HepG2 (cell line): ENCODE results near the gene ZNF341. TPM values are rescaled to one million over a fixed set of nuclear protein-coding genes. Genes with fewer than 3 reads are reported as not detected.

Source experiments
- BHLHE40 ChIP-seq: IDR thresholded peaks from 2 replicates; pipeline ENCODE4 v1.6.1; 2011; ENCODE audit warnings: low read length, improper control_type of control experiment
- CCAR2 ChIP-seq: fragments of 200-400 bp; formaldehyde crosslinking; optimal IDR thresholded peaks from 2 replicates; pipeline ENCODE3; 2018; ENCODE audit warnings: low read depth, mild to moderate bottlenecking, low read length, moderate library complexity
- DDIT3 ChIP-seq: sonication (generic); formaldehyde crosslinking; IDR thresholded peaks from 2 replicates; pipeline ENCODE4 v1.4.0; 2020; ENCODE audit warnings: mild to moderate bottlenecking, missing genetic modification reagents
- DPF2 ChIP-seq: sonication (generic); formaldehyde crosslinking; IDR thresholded peaks from 2 replicates; pipeline ENCODE4 v1.4.0; 2020; ENCODE audit warnings: mild to moderate bottlenecking, low read depth, missing genetic modification reagents, borderline replicate concordance
- EP300 ChIP-seq, 3 experiments: sonication (generic) in 1 of 3; formaldehyde crosslinking in 1 of 3; IDR thresholded peaks; 2 replicates each; pipeline versions ENCODE4 v1.5.1 to v1.6.1; 2011 to 2020; ENCODE audit warnings: low read depth in 2 of 3, low read length in 2 of 3, borderline replicate concordance in 1 of 3, improper control_type of control experiment in 1 of 3, mild to moderate bottlenecking in 1 of 3, missing genetic modification reagents in 1 of 3, moderate library complexity in 1 of 3
- HNF1B ChIP-seq: sonication (generic); formaldehyde crosslinking; IDR thresholded peaks from 2 replicates; pipeline ENCODE4 v1.5.1; 2020; ENCODE audit warnings: mild to moderate bottlenecking, moderate library complexity, missing genetic modification reagents
- MNT ChIP-seq: fragments of 450-650 bp; IDR thresholded peaks from 2 replicates; pipeline ENCODE4 v1.6.1; 2016
- RARG ChIP-seq: sonication (generic); formaldehyde crosslinking; IDR thresholded peaks from 2 replicates; pipeline ENCODE4 v1.4.0; 2020; ENCODE audit warnings: low read depth, mild to moderate bottlenecking, missing genetic modification reagents
- SNAI1 ChIP-seq: sonication (generic); formaldehyde crosslinking; IDR thresholded peaks from 2 replicates; pipeline ENCODE4 v1.5.0; 2020; ENCODE audit warnings: mild to moderate bottlenecking, missing genetic modification reagents, borderline replicate concordance
- ZBTB49 ChIP-seq: sonication (generic); formaldehyde crosslinking; IDR thresholded peaks from 2 replicates; pipeline ENCODE4 v1.4.0; 2020; ENCODE audit warnings: missing genetic modification reagents, borderline replicate concordance
- ZFP36L2 ChIP-seq: sonication (generic); formaldehyde crosslinking; IDR thresholded peaks from 2 replicates; pipeline ENCODE4 v1.4.0; 2020; ENCODE audit warnings: missing genetic modification reagents
- ZNF251 ChIP-seq: sonication (generic); formaldehyde crosslinking; IDR thresholded peaks from 2 replicates; pipeline ENCODE4 v1.9.0; 2021; ENCODE audit warnings: mild to moderate bottlenecking, missing genetic modification reagents
- ZNF761 ChIP-seq: sonication (generic); formaldehyde crosslinking; conservative IDR thresholded peaks from 2 replicates; pipeline ENCODE4 v1.4.0; 2020; ENCODE audit warnings: mild to moderate bottlenecking, missing genetic modification reagents
- polyA plus RNA-seq, 8 experiments: library from polyadenylated mRNA; depleted of rRNA in 3 of 8; stranded (reverse) in 7 of 8; unstranded in 1 of 8; fragments of >200 nt; fragmentation: Illumina TruSeq in 4 of 8; extraction: Trizol in 4 of 8; gene quantifications; 2 replicates each; pipeline versions ENCODE4 v1.2.1 to v1.2.3, GENCODE V29; 2011 to 2016; ENCODE audit warnings: low read depth in 4 of 8, missing spikeins in 1 of 8, mixed read lengths in 1 of 8; ENCODE audit not compliant: insufficient read depth in 1 of 8
- total RNA-seq, 5 experiments: library from RNA; depleted of rRNA; stranded (reverse); fragments of >200 nt; fragmentation: Illumina TruSeq; extraction: Trizol; gene quantifications; 2 replicates each; pipeline ENCODE4 v1.2.3, GENCODE V29; 2016; ENCODE audit warnings: low read depth in 1 of 5
- TF ChIP-seq, protein P1 (sequence below): sonication (generic); formaldehyde crosslinking; conservative IDR thresholded peaks from 2 replicates; pipeline ENCODE4 v1.4.0; 2020; ENCODE audit warnings: mild to moderate bottlenecking, missing genetic modification reagents, moderate library complexity
- TF ChIP-seq, protein P2 (sequence below): sonication (generic); formaldehyde crosslinking; IDR thresholded peaks from 2 replicates; pipeline ENCODE4 v1.5.0; 2020; ENCODE audit warnings: missing genetic modification reagents

Gene ZNF341
- total and polyA plus RNA-seq, 2 of the 13 experiments (the other 11 are each of a cell fraction or from before 2014, with no cell fraction given), result 1.1 to 2.2 TPM

DNA sequence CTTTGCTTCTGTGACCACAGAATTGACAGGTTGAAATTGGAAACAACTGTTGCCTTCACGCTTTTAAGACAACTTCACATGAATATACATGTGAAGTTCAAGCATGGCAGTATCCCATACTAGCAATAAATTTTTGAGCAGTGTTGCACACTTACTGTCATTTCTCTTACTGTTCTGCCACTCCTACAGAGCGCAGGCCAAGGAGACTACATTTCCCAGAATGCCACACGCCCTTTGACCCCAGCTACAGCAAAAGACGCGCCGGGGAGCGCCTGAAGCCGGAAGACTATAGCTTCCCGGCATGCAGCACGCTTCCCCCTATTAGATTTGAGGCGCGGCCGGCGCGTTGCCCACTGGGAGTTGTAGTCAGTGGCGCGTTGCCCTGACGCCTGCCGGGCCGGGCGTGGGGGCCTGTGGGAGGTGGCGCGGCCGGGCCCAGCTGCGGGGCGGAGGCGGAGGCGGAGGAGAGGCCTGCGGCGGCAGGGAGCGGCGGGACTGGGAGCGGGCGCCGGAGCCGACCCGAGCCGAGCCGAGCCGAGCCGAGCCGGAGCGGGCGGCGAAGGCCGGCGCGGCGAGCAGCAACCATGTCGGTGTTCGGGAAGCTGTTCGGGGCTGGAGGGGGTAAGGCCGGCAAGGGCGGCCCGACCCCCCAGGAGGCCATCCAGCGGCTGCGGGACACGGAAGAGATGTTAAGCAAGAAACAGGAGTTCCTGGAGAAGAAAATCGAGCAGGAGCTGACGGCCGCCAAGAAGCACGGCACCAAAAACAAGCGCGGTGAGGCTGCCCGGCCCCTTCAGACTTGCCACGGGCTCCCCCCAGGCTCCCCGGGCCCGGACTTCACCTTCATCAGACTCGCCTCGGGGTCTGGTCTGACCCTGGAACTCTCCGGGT, 79.3 kb downstream of the ZNF341 start, which contains the start of gene CHMP4B (continued):
- TF ChIP-seq, protein P1, sequence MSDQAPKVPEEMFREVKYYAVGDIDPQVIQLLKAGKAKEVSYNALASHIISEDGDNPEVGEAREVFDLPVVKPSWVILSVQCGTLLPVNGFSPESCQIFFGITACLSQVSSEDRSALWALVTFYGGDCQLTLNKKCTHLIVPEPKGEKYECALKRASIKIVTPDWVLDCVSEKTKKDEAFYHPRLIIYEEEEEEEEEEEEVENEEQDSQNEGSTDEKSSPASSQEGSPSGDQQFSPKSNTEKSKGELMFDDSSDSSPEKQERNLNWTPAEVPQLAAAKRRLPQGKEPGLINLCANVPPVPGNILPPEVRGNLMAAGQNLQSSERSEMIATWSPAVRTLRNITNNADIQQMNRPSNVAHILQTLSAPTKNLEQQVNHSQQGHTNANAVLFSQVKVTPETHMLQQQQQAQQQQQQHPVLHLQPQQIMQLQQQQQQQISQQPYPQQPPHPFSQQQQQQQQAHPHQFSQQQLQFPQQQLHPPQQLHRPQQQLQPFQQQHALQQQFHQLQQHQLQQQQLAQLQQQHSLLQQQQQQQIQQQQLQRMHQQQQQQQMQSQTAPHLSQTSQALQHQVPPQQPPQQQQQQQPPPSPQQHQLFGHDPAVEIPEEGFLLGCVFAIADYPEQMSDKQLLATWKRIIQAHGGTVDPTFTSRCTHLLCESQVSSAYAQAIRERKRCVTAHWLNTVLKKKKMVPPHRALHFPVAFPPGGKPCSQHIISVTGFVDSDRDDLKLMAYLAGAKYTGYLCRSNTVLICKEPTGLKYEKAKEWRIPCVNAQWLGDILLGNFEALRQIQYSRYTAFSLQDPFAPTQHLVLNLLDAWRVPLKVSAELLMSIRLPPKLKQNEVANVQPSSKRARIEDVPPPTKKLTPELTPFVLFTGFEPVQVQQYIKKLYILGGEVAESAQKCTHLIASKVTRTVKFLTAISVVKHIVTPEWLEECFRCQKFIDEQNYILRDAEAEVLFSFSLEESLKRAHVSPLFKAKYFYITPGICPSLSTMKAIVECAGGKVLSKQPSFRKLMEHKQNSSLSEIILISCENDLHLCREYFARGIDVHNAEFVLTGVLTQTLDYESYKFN (CRISPR knock-in tag), result peak; percentile 73
- 0 out of 2 replicates have a peak, but pooled peaks have one; percentile 4 for TF ChIP-seq BHLHE40
- no peak for TF ChIP-seq RARG (CRISPR knock-in tag)
- peak; percentile 40 to 54; a peak in 2 of 4 replicates for TF ChIP-seq EP300 (IDR thresholded peaks at IDR 0.05; ENCODE audit: low read depth in 2 of 2, low read length in 2 of 2)
- peak; percentile 30 for TF ChIP-seq EP300 (CRISPR knock-in tag; IDR thresholded peaks at IDR 0.05; ENCODE audit: borderline replicate concordance)
- no peak for TF ChIP-seq ZNF251 (CRISPR knock-in tag)
- TF ChIP-seq ZFP36L2 (CRISPR knock-in tag), result no peak
- no peak; the same call in 1 of the 2 replicates for TF ChIP-seq ZBTB49 (CRISPR knock-in tag)
- no peak for TF ChIP-seq CCAR2
- peak; percentile 91 for TF ChIP-seq ZNF761 (CRISPR knock-in tag)
- no peak for TF ChIP-seq DPF2 (CRISPR knock-in tag)
- no peak for TF ChIP-seq DDIT3 (CRISPR knock-in tag)
- TF ChIP-seq SNAI1, result peak; percentile 38; the same call in 1 of the 2 replicates
- TF ChIP-seq, protein P2, sequence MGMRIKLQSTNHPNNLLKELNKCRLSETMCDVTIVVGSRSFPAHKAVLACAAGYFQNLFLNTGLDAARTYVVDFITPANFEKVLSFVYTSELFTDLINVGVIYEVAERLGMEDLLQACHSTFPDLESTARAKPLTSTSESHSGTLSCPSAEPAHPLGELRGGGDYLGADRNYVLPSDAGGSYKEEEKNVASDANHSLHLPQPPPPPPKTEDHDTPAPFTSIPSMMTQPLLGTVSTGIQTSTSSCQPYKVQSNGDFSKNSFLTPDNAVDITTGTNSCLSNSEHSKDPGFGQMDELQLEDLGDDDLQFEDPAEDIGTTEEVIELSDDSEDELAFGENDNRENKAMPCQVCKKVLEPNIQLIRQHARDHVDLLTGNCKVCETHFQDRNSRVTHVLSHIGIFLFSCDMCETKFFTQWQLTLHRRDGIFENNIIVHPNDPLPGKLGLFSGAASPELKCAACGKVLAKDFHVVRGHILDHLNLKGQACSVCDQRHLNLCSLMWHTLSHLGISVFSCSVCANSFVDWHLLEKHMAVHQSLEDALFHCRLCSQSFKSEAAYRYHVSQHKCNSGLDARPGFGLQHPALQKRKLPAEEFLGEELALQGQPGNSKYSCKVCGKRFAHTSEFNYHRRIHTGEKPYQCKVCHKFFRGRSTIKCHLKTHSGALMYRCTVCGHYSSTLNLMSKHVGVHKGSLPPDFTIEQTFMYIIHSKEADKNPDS (CRISPR knock-in tag), result no peak
- TF ChIP-seq HNF1B (CRISPR knock-in tag), result peak; percentile 92; the same call in 1 of the 2 replicates
- peak; percentile 85 for TF ChIP-seq MNT
